ENCODE results near the gene BCR. TPM values are rescaled to one million over a fixed set of nuclear protein-coding genes. Genes with fewer than 3 reads are reported as not detected.

The BCR gene
- 11.7 to 15.5 TPM (median 15.5 TPM) in 5 replicates for total RNA-seq (2022; extraction: Qiagen RNA extraction)

DNA sequence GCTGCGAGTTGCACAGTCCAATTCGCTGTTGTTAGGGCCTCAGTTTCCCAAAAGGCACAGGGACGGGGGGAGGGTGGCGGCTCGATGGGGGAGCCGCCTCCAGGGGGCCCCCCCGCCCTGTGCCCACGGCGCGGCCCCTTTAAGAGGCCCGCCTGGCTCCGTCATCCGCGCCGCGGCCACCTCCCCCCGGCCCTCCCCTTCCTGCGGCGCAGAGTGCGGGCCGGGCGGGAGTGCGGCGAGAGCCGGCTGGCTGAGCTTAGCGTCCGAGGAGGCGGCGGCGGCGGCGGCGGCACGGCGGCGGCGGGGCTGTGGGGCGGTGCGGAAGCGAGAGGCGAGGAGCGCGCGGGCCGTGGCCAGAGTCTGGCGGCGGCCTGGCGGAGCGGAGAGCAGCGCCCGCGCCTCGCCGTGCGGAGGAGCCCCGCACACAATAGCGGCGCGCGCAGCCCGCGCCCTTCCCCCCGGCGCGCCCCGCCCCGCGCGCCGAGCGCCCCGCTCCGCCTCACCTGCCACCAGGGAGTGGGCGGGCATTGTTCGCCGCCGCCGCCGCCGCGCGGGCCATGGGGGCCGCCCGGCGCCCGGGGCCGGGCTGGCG lies at the start of gene BCR:
TSS of gene BCR (plus strand) at position 209 of the 592 bp plus-strand sequence. CDS start 452 bp downstream, outside the sequence.

DNA sequence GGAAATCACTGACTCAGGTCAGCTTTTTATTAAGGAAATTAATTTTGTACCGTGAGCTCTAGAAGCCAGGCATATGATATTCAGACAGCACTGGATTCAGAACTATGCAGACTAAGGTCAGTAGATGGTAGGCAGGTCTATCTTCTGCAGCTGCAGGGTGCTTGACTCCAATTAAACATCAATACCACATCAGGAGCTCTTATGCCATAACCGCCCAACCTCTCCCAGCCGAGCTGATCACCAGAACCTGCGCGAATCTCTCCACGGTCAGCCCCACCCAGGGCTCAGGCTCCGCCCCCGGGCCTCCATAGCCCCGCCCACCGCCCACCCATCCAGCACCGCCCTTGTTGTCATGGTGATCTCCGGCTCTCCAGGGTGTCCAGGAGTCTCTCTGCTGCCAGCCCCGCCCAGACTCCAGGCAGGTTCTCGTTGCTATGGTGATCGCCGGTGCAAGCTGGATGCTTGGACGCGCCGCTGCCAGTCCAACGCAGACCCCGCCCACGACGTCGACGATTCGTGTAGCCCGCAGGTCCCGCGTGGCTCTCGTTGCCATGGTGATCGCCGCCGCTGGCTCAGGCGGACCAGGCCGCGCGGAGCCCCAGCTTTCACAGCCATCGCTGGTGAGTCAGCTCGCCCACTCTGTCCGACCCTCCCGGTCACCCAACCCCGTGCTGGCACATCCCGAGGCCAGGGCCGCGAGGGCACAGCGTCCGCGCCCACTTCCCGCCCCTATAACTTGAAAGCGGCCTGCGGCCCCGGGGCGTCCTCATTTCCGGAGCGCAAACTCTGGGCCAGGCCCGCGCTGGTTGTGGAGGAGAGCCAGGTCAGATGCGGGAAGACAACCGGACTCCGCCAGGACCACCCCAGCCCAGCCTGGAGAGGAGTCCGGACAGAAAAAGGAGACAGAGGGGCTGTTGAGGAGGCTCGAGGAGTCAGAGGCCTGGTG lies 35.1 kb upstream of the BCR start, which contains the start of gene RAB36:
TSS of gene RAB36 (plus strand) at position 546 of the 946 bp plus-strand sequence. CDS start 1,140 bp downstream, outside the sequence.

Other genes with a start within 250 kb of the BCR start
- 1.6 to 3.2 TPM (median 2.7 TPM) in 5 replicates for gene GNAZ, start 110.0 kb upstream of the BCR start, total RNA-seq (2022; extraction: Qiagen RNA extraction)
- gene RSPH14, start 38.5 kb upstream of the BCR start, total RNA-seq (2022; extraction: Qiagen RNA extraction) = 0.59 to 1.8 TPM (median 1.1 TPM) in 5 replicates
- 5.8 to 7.8 TPM (median 7.5 TPM) in 5 replicates for gene RAB36, start 35.0 kb upstream of the BCR start, total RNA-seq (2022; extraction: Qiagen RNA extraction)

Measured in A549 treated with CORT108297 at 1 μM for 4 hours (cell line).